GM12878 (cell line): ENCODE data around the gene ZNF282. TPM values are rescaled to one million over a fixed set of nuclear protein-coding genes. Genes with fewer than 3 reads are reported as not detected.

ENCODE experiments used
- CHD1 ChIP-seq: IDR thresholded peaks from 2 replicates; pipeline ENCODE4 v1.6.1; 2012; ENCODE audit warnings: low read depth, low read length, improper control_type of control experiment
- DPF2 ChIP-seq: fragments of 450-650 bp; IDR thresholded peaks from 2 replicates; pipeline ENCODE4 v1.6.1; 2017; ENCODE audit warnings: mild to moderate bottlenecking
- EGR1 ChIP-seq, 2 experiments: IDR thresholded peaks; 1 replicate in 1 of 2; 2 replicates in 1 of 2; pipeline ENCODE4 v1.6.1; 2011 to 2012; ENCODE audit warnings: low read depth in 2 of 2, low read length in 2 of 2, borderline replicate concordance in 1 of 2, mild to moderate bottlenecking in 1 of 2, moderate library complexity in 1 of 2
- IKZF2 ChIP-seq, 2 experiments: fragments of 450-650 bp; IDR thresholded peaks; 2 replicates each; pipeline ENCODE4 v1.6.1; 2017; ENCODE audit warnings: mild to moderate bottlenecking in 2 of 2, moderate library complexity in 2 of 2
- KLF5 ChIP-seq: fragments of 450-650 bp; IDR thresholded peaks from 2 replicates; pipeline ENCODE4 v1.6.1; 2014; ENCODE audit warnings: mild to moderate bottlenecking; ENCODE audit not compliant: partially characterized antibody
- MXI1 ChIP-seq: fragments of 150-350 bp; IDR thresholded peaks from 2 replicates; pipeline ENCODE4 v1.6.1; 2011; ENCODE audit warnings: low read depth, mild to moderate bottlenecking, inconsistent platforms, low read length, improper control_type of control experiment
- PML ChIP-seq: IDR thresholded peaks from 2 replicates; pipeline ENCODE4 v1.6.1; 2012; ENCODE audit warnings: low read length, inconsistent platforms
- RFX5 ChIP-seq: IDR thresholded peaks from 2 replicates; pipeline ENCODE4 v1.6.1; 2011; ENCODE audit warnings: low read depth, low read length, improper control_type of control experiment
- SIN3A ChIP-seq: IDR thresholded peaks from 2 replicates; pipeline ENCODE4 v1.6.1; 2012; ENCODE audit warnings: low read depth, low read length, improper control_type of control experiment
- SMAD1 ChIP-seq: fragments of 450-650 bp; IDR thresholded peaks from 2 replicates; pipeline ENCODE4 v1.6.1; 2018; ENCODE audit warnings: mild to moderate bottlenecking, low read depth; ENCODE audit not compliant: partially characterized antibody
- SRF ChIP-seq, 2 experiments: IDR thresholded peaks; 2 replicates each; pipeline ENCODE4 v1.6.1; 2011; ENCODE audit warnings: low read depth in 2 of 2, low read length in 2 of 2, mild to moderate bottlenecking in 1 of 2, moderate library complexity in 1 of 2
- ZNF274 ChIP-seq: IDR thresholded peaks from one replicate; pipeline ENCODE4 v1.8.0; 2011; ENCODE audit not compliant: insufficient read length, insufficient read depth
- polyA plus RNA-seq, 11 experiments: library from polyadenylated mRNA; depleted of rRNA in 4 of 11; unstranded in 6 of 11; stranded (reverse) in 5 of 11; fragments of >200 nt; fragmentation: Nextera tagmentation in 4 of 11; fragmentation: Illumina TruSeq in 1 of 11; extraction: Ambion mirVana in 4 of 11; extraction: Trizol in 1 of 11; gene quantifications; 1 replicate in 1 of 11; 2 replicates in 10 of 11; pipeline versions ENCODE4 v1.2.1 to v1.2.3, GENCODE V29; 2011 to 2016; ENCODE audit warnings: inconsistent platforms in 2 of 11, missing spikeins in 2 of 11, low read depth in 1 of 11
- total RNA-seq, 4 experiments: library from RNA; depleted of rRNA in 3 of 4; stranded (reverse); fragments of >200 nt in 3 of 4; fragmentation: Illumina TruSeq in 1 of 4; extraction: Trizol in 1 of 4; gene quantifications; 2 replicates each; pipeline versions ENCODE4 v1.2.1 to v1.2.3, GENCODE V29; 2013 to 2021
- TF ChIP-seq, protein P1 (sequence below): fragments of 450-650 bp; IDR thresholded peaks from 2 replicates; pipeline ENCODE4 v1.6.1; 2017; ENCODE audit warnings: mild to moderate bottlenecking, moderate library complexity
- TF ChIP-seq, protein P2 (sequence below): fragments of 450-650 bp; formaldehyde crosslinking; IDR thresholded peaks from 2 replicates; pipeline ENCODE4 v1.4.0; 2020; ENCODE audit warnings: mild to moderate bottlenecking, moderate library complexity
- TF ChIP-seq, protein P3 (sequence below): IDR thresholded peaks from 2 replicates; pipeline ENCODE4 v1.6.1; 2012; ENCODE audit warnings: low read depth, low read length, improper control_type of control experiment
- TF ChIP-seq, protein P4 (sequence below): fragments of 450-650 bp; IDR thresholded peaks from 2 replicates; pipeline ENCODE4 v1.6.1; 2016; ENCODE audit warnings: mild to moderate bottlenecking
- TF ChIP-seq, protein P5 (sequence below): fragments of 150-350 bp; IDR thresholded peaks from 2 replicates; pipeline ENCODE4 v1.6.1; 2014; ENCODE audit warnings: mild to moderate bottlenecking, low read depth, low read length

Gene ZNF282
- total and polyA plus RNA-seq, 10 of the 15 experiments (the other 5 are each of a cell fraction or from before 2014, with no cell fraction given), result 0.35 to 28.4 (median 8.1) TPM

DNA sequence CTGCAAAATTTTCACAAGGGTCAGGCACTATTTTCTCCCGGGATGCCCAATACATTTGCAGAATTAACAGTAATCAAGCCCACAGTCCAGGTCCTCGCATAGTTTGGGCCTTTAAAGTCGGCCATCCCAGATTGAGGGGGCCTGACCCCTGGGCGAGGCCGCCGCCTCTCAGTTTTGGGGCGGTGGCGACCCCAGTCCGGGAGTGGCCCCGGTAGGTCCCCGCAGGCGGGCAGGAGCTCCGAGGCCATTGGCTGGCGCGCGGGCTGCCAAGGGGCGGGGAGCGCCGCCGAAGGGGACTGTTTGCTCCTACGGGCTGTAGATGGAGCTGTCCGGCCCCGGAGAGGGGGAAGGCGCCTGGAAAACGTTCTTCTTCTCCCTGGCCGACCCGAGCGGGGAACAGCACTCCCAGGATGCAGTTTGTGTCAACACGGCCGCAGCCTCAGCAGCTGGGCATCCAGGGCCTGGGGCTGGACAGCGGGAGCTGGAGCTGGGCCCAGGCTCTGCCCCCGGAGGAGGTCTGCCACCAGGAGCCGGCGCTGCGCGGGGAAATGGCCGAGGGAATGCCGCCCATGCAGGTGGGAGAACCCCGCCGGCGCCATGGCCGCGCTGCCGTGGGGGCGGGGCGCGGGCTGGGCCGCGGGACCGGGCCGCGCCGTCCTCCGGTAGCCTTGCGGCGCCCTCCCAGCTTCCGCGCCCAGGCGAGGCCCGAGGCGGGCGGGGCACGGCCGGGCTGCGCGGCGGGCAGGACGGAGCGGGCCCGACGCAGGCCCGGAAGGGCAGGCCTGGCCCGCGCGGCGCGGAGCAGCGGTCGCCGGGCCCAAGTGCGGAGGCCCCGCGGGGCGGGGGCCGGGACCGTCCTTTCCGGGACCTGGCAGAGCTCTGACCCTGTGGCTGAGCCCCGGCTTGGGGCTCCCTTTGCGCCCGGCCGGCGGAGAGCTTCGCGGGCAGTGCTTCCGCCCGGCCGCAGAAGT lies at the start of gene ZNF282 (continued):
- TF ChIP-seq DPF2 (0 out of 2 replicates have a peak, but pooled peaks have one; percentile 66), ZNF274 (no peak), RFX5 (no peak; the same call in 1 of the 2 replicates), EGR1 (IDR thresholded peaks at IDR 0.05; ENCODE audit: borderline replicate concordance in 1 of 2, low read depth in 2 of 2, low read length in 2 of 2) (0 out of 3 replicates have a peak, but pooled peaks of 1 of the 2 experiments have one; percentile 34), PML (no peak; the same call in 1 of the 2 replicates), SMAD1 (no peak), SRF (IDR thresholded peaks at IDR 0.05; ENCODE audit: low read depth in 2 of 2, low read length in 2 of 2) (no peak), KLF5 (no peak), CHD1 (no peak), MXI1 (no peak; the same call in 1 of the 2 replicates), SIN3A (peak; percentile 41; the same call in 1 of the 2 replicates), IKZF2 (IDR thresholded peaks at IDR 0.05) (peak; percentile 96 to 97)
- TF ChIP-seq, protein P1, sequence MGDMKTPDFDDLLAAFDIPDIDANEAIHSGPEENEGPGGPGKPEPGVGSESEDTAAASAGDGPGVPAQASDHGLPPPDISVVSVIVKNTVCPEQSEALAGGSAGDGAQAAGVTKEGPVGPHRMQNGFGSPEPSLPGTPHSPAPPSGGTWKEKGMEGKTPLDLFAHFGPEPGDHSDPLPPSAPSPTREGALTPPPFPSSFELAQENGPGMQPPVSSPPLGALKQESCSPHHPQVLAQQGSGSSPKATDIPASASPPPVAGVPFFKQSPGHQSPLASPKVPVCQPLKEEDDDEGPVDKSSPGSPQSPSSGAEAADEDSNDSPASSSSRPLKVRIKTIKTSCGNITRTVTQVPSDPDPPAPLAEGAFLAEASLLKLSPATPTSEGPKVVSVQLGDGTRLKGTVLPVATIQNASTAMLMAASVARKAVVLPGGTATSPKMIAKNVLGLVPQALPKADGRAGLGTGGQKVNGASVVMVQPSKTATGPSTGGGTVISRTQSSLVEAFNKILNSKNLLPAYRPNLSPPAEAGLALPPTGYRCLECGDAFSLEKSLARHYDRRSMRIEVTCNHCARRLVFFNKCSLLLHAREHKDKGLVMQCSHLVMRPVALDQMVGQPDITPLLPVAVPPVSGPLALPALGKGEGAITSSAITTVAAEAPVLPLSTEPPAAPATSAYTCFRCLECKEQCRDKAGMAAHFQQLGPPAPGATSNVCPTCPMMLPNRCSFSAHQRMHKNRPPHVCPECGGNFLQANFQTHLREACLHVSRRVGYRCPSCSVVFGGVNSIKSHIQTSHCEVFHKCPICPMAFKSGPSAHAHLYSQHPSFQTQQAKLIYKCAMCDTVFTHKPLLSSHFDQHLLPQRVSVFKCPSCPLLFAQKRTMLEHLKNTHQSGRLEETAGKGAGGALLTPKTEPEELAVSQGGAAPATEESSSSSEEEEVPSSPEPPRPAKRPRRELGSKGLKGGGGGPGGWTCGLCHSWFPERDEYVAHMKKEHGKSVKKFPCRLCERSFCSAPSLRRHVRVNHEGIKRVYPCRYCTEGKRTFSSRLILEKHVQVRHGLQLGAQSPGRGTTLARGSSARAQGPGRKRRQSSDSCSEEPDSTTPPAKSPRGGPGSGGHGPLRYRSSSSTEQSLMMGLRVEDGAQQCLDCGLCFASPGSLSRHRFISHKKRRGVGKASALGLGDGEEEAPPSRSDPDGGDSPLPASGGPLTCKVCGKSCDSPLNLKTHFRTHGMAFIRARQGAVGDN, result peak; percentile 28; the same call in 1 of the 2 replicates
- TF ChIP-seq, protein P2, sequence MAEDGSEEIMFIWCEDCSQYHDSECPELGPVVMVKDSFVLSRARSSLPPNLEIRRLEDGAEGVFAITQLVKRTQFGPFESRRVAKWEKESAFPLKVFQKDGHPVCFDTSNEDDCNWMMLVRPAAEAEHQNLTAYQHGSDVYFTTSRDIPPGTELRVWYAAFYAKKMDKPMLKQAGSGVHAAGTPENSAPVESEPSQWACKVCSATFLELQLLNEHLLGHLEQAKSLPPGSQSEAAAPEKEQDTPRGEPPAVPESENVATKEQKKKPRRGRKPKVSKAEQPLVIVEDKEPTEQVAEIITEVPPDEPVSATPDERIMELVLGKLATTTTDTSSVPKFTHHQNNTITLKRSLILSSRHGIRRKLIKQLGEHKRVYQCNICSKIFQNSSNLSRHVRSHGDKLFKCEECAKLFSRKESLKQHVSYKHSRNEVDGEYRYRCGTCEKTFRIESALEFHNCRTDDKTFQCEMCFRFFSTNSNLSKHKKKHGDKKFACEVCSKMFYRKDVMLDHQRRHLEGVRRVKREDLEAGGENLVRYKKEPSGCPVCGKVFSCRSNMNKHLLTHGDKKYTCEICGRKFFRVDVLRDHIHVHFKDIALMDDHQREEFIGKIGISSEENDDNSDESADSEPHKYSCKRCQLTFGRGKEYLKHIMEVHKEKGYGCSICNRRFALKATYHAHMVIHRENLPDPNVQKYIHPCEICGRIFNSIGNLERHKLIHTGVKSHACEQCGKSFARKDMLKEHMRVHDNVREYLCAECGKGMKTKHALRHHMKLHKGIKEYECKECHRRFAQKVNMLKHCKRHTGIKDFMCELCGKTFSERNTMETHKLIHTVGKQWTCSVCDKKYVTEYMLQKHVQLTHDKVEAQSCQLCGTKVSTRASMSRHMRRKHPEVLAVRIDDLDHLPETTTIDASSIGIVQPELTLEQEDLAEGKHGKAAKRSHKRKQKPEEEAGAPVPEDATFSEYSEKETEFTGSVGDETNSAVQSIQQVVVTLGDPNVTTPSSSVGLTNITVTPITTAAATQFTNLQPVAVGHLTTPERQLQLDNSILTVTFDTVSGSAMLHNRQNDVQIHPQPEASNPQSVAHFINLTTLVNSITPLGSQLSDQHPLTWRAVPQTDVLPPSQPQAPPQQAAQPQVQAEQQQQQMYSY (CRISPR knock-in tag), result no peak
- TF ChIP-seq, protein P3, sequence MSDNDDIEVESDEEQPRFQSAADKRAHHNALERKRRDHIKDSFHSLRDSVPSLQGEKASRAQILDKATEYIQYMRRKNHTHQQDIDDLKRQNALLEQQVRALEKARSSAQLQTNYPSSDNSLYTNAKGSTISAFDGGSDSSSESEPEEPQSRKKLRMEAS, result no peak; the same call in 1 of the 2 replicates
- TF ChIP-seq, protein P4, sequence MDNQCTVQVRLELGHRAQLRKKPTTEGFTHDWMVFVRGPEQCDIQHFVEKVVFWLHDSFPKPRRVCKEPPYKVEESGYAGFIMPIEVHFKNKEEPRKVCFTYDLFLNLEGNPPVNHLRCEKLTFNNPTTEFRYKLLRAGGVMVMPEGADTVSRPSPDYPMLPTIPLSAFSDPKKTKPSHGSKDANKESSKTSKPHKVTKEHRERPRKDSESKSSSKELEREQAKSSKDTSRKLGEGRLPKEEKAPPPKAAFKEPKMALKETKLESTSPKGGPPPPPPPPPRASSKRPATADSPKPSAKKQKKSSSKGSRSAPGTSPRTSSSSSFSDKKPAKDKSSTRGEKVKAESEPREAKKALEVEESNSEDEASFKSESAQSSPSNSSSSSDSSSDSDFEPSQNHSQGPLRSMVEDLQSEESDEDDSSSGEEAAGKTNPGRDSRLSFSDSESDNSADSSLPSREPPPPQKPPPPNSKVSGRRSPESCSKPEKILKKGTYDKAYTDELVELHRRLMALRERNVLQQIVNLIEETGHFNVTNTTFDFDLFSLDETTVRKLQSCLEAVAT, result 0 out of 2 replicates have a peak, but pooled peaks have one; percentile 17
- TF ChIP-seq, protein P5, sequence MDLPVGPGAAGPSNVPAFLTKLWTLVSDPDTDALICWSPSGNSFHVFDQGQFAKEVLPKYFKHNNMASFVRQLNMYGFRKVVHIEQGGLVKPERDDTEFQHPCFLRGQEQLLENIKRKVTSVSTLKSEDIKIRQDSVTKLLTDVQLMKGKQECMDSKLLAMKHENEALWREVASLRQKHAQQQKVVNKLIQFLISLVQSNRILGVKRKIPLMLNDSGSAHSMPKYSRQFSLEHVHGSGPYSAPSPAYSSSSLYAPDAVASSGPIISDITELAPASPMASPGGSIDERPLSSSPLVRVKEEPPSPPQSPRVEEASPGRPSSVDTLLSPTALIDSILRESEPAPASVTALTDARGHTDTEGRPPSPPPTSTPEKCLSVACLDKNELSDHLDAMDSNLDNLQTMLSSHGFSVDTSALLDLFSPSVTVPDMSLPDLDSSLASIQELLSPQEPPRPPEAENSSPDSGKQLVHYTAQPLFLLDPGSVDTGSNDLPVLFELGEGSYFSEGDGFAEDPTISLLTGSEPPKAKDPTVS, result no peak
